Femur (tissue), 1 donor: Measurements from ENCODE around the gene LCN12.

Experiments used
- DNase-seq: peaks from one replicate; pipeline ENCODE4 v3.0.0-alpha.2; 2017

Gene LCN12, protein sequence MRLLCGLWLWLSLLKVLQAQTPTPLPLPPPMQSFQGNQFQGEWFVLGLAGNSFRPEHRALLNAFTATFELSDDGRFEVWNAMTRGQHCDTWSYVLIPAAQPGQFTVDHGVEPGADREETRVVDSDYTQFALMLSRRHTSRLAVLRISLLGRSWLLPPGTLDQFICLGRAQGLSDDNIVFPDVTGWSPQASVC

DNA sequence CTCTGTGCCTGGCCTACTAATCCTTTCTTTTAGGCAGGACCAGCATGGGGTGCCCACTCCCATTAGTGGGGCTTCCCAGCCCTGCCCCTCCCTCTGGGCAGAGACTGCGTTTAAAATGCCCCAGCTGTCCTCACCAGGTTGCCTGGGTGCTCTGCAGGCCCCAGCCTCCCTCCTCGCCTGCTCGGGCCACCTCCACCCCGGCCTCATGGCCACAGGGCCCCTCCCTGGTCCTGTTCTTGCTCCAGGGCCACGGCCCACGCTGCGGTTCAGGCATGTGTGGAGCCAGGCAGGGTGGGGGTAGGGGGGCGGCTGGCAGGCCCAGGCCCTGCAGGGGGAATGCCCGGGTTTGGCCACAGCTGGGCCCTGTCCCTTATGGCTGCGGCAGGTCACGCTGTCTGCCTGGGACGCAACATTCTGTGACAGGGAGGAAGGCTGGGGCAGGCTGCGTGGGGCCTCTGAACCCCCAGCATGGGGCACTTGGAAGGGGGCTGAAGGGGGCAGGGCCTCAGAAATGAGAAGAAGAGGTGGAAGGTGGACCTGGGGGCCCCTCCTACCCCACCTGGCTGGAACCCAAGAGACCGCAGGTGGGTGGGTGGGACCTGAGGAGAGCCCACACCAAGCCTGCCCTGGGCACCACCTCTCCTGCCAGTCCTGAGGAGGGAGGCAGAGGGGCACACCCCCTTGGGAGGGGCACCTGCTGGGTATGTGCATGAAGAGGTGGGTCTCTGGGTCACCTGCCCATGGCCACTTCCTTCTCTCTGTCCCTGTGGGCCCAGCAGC lies at the start of gene LCN12:
TSS of gene LCN12 (plus strand) at position 733 of the 780 bp plus-strand sequence. CDS start 55 bp downstream, outside the sequence.
- DNase-seq, result peak; percentile 25

DNA sequence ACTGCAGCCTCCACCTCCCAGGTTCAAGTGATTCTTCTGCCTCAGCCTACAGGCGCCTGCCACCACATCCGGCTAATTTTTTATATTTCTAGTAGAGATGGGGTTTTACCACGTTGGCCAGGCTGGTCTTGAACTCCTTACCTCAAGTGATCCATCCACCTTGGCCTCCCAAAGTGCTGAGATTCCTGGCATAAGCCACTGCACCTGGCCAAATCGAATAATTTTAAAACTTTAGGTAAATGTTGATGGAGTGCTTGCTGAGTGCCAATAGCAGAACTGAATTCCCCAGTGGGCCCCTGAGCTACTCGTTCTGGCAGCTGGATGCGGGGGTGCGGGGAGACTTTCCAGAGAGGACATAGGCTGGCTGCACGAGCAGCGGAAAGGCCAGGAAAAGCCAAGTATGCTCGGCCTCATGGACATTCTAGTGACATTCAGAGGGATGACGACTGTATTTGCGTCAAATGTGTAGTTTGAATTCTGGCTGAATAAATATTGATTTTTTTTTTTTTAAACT lies 49.0 kb upstream of the LCN12 start:
- no peak for DNase-seq

DNA sequence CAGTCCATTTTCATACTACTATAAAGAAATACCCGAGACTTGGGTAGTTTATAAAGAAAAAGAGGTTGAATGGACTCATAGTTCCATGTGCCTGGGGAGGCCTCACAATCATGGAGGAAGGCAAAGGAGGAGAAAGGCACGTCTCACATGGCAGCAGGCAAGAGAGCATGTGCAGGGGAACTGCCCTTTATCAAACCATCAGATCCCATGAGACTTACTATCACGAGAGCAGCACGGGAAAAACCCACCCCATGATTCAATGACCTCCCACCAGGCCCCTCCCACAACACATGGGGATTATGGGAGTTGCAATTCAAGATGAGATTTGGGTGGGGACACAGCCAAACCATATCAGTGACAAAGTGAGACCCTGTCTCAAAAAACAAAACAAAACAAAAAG lies 45.8 kb upstream of the LCN12 start:
- DNase-seq, result no peak

DNA sequence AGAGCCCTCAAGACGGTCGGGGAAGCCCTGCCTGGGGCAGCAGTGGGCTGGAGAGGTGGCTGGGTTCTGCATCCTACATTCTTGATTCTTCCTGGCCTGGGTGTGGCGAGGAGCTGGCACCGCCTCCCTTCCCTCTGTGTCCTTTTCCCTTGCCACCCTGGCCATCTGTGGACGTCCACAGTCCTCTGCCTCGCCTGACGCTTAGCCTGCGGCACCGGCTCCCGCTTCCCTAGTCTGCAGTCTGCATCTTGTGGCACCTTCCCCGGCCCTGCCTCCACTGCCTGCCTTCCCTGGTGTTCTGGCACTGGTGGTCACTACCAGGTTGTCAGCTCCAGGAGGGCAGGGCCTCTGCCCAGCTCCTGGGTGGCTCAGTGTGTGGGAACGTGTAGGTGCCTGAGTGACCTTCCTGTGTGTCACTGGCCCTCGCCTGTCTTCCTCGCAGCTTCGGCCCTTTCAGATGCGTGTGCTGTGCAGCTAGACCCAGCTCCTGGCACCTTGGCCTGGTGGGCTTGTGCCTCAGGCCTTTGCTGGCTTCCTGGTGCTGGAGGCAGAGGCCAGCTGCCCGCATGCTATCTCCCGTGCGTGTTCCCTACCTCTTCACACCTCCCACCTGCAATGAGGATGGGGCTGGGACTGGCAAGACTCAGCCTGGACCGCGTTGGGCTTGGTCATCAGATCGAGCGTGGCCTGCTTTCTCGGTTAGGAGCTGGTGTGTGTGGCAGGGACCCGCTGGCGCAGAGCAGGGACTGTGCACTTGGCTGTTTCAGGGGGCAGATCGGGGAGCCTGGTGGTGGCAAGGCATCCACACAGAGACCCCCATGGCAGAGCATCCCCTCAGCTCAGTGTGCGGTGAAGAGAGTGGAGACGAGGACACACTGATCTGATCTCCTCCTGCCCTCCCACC lies 44.8 kb upstream of the LCN12 start:
- no peak for DNase-seq

DNA sequence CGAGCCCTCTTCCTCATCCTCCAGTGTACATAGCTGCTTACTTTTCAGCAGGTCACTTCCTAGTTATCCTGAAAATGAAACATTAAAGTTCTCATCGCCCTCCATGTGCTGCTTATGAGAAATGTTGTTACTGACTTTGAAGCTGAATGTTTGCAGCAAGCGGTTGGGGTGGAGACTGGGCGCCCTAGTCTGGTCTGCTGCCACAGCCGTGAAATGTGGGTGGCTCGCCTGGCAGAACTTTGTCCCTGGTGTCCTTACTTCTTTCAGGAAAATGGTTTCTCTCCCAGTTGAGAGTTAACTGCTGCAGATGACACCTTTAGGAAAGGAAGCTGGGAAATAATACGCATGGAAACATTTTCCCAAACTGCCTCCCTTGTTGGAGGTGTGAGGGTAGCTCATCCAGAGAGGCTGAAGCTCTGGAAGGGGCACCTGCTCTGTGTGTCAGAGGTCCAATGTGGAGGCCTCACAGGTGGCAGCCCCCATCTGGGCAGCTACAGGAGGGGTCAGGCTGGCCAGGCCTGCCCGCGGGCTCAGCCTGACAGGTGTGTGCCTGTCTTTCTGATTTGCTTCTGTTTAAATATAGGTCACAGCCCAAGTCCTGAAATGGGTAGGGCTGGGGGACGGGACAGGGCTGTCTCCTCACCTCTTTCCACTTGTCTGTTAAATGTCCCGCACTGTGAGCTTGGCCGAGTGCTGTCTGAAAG lies 41.7 kb upstream of the LCN12 start:
- no peak for DNase-seq

DNA sequence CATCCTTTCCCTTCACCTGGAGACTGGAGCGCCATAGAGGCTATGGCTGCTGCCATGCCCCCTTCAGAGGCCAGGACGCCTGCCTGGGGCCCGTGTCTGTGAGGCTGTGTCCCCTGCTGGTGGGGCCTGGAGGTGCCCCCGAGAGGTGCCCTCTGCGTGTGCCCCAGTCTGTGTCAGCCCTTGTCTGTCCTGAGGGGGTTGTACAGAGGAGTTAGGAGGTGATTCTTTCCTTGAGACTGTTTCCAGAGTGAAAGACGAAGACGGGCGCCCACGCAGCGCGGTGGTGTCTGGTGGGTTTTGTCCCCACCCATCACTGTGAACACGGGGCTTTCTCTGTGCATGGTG lies 41.2 kb upstream of the LCN12 start:
- DNase-seq, result no peak

DNA sequence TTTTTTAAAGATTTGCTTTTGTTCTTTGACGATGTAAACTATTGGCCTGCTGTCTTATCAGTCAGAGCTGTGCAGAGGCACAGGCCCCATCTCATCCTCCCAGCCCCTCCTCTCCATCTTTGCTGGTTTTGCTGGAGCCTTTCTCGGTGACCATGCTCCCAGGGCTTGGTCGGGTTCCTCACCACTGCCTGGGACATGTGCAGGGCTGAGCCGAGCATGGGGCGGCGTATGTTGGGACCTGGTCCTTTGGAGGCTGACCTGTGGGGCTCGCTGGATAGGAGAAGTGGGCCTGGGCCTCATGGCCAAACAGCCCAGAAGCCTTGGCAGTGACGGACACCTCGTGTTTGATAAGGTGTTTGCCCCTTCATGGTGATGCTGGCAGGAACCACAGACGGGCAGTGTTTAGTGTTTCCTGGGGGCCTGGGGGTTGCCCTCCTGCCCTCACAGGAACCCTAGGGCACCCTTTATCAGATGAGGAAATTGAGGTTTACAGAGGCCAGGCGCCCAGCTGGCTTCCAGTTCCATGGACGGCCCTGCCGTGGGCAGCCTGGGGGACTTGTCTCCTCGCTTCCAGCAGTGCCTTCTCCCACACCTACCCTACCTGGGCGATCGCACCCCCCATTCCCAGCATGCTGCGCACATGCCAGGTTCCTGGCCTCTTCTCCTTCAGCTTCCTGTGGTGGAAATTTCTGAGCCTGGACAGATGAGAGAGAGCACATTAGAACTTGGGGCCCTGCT lies 38.2 kb upstream of the LCN12 start:
- no peak for DNase-seq

DNA sequence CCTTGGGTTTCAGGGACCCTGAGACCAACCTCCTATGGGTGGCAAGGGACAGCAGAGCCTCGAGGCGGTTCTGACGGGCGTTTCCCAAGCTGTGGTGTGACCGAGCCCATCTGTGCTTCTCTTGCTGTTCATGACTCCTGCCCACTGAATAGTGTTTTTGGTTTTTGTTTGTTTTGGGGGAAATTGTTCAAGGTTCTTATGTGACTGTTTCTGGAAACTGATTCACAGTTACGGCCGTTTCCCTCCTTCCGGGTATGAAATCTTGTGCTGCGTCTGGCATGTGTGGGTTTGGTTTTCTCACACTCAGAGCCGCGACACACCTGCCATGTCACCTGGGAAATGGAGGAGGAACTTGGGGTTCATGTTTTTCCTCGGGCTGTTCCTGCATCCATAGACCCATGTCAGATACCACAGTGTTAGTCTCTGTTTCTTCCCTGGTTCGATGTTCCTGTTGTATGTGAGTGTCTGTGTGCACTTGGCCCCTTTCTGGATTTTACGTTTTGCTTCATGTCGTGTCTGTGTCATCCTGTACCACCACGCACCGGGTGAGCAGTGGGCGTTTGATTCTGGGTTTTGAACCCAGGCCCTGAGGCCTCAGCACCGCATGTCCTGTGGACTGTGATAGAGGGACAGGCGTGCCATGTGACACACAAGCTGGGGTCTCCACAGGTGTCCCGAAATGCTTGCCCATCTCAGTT lies 36.3 kb upstream of the LCN12 start:
- no peak for DNase-seq

DNA sequence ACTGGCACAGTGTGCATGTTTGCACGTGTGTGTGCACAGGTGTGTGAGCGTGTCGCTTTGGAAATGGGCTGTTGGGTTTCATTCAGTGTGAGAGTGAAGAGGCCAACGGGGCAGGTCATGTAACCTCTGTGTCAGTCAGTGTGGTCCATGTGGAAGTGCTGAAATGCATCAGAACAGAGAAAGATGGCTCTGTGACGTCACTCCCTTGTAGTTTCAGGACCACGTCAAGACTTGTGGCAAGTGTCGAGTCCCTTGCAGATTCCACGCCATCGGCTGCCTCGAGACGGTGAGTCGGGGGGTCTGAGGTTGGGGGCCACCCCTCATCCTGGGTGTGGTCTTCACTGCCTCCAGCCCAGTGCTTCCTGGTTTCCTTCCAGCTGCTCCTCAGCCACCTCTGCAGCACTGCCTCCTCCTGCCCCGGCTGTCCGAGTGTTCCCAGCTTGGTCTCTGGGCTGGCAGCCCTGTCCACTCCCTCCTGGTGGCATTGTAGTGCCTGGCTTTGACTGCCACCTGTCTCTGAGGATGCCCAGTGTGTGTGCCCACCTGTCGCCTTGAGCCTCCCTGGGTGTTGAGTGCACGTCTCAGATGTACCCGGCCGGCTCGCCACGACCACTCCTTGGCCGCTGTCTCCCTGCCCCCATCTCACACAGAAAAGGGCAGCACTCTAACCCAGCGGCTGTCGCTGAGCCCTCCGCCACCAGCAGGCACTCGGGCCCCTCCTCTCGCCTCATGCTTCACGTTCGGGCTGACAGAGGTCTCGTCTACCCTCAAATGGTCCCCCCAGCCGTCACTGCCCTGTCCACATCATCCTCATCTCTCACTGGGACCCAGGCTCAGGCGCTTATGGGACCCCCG lies 35.5 kb upstream of the LCN12 start:
- no peak for DNase-seq

DNA sequence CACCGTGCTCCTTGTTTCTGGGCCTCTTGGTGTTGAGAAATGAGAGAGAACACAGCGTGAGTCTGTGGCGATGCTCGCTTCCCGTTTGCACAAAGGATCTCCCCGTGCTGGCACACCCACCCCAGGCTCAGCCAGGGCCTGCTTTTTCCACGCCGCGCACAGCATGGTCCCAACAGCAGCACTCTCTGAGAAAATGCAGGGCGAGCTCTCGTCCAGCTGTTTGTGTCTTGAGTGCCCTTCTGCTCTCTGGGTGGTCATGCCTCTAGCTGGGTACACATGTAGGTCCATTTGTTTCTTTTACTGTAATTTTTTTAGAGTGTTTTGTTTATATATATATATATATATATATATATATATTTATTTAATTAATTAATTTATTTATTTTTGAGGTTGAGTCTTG lies 34.2 kb upstream of the LCN12 start:
- DNase-seq, result no peak

DNA sequence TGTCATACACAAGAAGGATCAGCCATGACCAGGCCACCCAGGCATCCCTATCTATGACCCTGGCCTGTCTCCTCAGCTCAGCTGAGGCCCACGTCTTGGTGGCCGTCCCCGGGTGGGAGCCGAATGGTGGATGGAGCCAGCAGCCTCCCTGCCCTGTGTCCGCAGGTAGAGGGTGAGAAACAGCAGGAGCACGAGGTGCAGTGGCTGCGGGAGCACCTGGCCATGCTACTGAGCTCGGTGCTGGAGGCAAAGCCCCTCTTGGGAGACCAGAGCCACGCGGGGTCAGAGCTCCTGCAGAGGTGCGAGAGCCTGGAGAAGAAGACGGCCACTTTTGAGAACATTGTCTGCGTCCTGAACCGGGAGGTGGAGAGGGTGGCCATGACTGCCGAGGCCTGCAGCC lies 32.0 kb upstream of the LCN12 start:
- no peak for DNase-seq

DNA sequence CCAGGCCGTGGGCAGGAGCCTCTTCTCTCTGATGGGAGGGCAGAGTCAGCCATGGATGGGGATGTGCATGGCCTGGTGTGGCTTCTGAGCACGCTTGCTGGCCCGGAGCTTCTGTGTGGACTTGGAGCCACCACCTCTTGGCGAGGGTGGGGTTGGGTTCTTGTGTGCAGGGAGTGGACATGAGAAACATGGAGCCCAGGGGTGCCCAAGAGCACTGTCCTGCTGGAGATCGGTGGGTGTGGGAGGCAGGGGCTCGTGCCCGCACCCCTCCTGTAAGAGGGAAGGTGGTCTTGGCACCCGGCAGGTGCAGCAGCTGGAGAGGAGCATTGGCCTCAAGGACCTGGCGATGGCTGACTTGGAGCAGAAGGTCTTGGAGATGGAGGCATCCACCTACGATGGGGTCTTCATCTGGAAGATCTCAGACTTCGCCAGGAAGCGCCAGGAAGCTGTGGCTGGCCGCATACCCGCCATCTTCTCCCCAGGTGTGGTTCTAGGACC lies 31.3 kb upstream of the LCN12 start:
- no peak for DNase-seq

DNA sequence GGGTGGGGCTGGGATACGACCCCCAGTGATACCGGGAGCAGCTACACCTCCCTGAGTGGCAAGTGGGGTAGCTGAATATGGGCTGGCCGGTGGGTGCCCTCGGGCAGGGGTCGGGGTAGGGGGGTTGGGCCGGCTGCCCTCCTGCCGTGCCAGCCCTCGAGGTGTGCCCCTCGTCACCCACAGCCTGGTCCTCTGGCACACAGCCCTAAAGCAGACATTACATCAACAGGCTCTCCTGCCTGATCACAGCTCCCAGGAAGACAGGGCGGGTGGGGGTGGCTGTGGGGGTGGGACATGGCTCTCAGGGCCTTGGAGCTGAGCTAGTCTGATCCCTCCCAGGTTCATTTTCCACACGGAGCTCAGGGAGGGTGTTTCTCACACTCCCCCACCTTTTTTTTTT lies 30.8 kb upstream of the LCN12 start:
- DNase-seq, result no peak

DNA sequence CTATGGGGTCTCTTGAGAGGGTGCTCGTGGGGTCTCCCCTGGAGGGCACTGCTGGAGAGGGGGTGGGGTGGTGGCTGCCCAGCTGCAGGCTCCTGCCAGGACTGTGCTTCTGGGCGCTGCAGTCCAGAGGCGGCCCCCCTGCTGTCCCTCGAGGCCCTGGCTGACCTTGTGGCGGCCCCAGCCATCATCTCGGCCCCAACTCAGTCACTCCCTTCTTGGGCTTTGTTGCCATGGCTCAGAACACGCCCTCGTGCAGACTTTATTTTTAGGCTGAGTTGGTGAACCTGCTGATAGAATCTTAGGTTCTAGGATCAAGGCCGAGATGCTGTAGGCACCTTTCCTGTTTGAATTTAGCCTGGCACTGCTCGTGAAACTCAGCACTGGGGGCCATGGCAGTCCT lies 30.4 kb upstream of the LCN12 start:
- DNase-seq, result no peak

DNA sequence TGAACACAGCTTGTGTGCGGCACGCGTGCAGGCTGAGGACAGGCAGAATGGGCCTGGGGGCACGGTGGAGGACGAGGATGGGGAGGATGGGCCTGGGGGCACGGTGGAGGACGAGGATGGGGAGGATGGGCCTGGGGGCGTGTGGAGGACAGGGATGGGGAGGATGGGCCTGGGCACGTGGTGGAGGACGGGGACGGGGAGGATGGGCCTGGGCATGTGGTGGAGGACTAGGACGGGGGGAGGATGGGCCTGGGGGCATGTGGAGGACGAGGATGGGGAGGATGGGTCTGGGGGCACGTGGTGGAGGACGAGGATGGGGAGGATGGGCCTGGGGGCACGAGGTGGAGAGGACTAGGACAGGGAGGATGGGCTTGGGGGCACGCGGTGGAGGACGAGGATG lies 29.5 kb upstream of the LCN12 start:
- DNase-seq, result no peak

DNA sequence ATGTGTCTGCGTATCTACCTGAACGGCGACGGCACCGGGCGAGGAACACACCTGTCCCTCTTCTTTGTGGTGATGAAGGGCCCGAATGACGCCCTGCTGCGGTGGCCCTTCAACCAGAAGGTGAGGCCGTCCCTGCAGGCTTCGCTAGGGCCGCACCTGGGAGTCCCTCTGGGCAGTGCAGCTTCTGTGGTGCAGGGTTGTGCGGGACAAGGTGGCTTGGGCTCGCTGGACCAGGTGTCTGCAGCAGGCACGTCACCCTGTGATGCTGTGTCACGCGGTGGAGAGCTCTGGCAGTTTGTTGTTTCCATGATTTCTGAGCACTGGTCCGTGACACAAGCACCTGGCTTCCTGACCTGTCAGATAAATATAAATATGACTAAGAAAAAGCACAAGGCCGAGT lies 28.2 kb upstream of the LCN12 start:
- DNase-seq, result no peak

DNA sequence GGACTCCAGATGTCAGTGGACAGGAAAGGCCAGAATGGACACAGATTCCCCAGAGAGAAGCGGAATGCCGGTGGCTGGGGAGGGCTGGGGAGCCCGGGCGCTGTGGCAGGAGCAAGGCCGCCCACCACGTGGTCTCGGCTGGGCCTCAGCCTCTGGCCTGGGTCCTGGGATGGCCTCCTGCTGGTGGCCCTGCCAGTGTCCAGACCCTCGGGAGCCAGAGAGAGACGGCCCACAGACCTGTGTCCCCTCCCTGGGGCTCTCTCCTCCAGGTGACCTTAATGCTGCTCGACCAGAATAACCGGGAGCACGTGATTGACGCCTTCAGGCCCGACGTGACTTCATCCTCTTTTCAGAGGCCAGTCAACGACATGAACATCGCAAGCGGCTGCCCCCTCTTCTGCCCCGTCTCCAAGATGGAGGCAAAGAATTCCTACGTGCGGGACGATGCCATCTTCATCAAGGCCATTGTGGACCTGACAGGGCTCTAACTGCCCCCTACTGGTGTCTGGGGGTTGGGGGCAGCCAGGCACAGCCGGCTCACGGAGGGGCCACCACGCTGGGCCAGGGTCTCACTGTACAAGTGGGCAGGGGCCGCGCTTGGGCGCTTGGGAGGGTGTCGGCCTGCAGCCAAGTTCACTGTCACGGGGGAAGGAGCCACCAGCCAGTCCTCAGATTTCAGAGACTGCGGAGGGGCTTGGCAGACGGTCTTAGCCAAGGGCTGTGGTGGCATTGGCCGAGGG lies 26.5 kb upstream of the LCN12 start:
- DNase-seq, result peak; percentile 23

DNA sequence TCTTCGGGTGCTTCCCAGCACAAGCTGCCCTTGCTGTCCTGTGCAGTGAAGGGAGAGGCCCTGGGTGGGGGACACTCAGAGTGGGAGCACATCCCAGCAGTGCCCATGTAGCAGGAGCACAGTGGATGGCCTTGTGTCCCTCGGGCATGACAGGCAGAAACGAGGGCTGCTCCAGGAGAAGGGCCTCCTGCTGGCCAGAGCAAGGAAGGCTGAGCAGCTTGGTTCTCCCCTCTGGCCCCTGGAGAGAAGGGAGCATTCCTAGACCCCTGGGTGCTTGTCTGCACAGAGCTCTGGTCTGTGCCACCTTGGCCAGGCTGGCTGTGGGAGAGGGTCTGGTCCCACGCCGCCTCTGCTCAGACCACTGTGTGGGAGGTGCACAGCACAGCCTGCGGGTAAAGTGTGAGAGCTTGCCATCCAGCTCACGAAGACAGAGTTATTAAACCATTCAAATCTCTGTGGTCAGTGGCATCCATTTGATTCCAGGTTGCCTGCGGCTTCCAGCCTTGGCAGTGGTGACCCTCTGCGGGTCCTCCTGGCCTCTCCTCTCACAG lies 25.8 kb upstream of the LCN12 start:
- no peak for DNase-seq

DNA sequence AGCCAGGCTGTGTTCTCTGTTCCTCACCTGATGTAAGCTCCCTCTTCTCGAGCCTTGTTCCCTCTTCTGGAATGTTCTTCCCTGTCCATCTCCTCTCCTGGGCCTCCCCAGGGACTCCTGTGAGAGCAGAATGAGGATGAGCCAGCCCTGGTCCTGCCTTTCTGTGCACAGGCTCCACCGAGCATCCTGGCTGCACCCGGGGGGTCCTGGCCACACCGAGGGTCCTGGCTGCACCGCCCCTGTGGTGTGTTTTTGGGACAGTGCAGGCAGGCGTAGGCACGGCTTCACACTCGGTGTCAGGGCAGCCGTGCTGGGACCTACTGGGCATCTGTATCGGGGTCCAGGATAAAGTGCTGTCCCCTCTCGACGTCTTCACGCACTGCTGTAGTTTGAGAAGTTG lies 25.3 kb upstream of the LCN12 start:
- DNase-seq, result no peak
